IMR-90 (cell line): ENCODE measurements around the gene PHF21B.

Experiments used
- BHLHE40 ChIP-seq: fragments of 150-350 bp; IDR thresholded peaks from 2 replicates; pipeline ENCODE4 v1.6.1; 2016; ENCODE audit warnings: mild to moderate bottlenecking, low read depth, low read length
- CEBPB ChIP-seq: IDR thresholded peaks from 2 replicates; pipeline ENCODE4 v1.6.1; 2012; ENCODE audit warnings: low read depth, low read length, improper control_type of control experiment
- CTCF ChIP-seq: conservative IDR thresholded peaks from 2 replicates; pipeline ENCODE4 v1.5.1; 2012; ENCODE audit warnings: mild to moderate bottlenecking, low read depth, low read length, improper control_type of control experiment
- ELK1 ChIP-seq: fragments of 150-350 bp; IDR thresholded peaks from 2 replicates; pipeline ENCODE4 v1.6.1; 2016; ENCODE audit warnings: low read depth, mild to moderate bottlenecking, low read length, moderate library complexity, borderline replicate concordance
- FOS ChIP-seq: fragments of 150-350 bp; IDR thresholded peaks from 2 replicates; pipeline ENCODE4 v1.6.1; 2016; ENCODE audit warnings: low read depth, low read length
- MAFK ChIP-seq: IDR thresholded peaks from 2 replicates; pipeline ENCODE4 v1.6.1; 2012; ENCODE audit warnings: low read depth, low read length, improper control_type of control experiment
- NFE2L2 ChIP-seq: fragments of 150-350 bp; IDR thresholded peaks from 2 replicates; pipeline ENCODE4 v1.6.1; 2016; ENCODE audit warnings: low read depth, mild to moderate bottlenecking, low read length
- POLR2A ChIP-seq: IDR thresholded peaks from 2 replicates; pipeline ENCODE4 v1.6.1; 2012; ENCODE audit warnings: mild to moderate bottlenecking, low read depth, low read length
- RAD21 ChIP-seq: IDR thresholded peaks from 2 replicates; pipeline ENCODE4 v1.6.1; 2012; ENCODE audit warnings: low read length, improper control_type of control experiment
- RCOR1 ChIP-seq: IDR thresholded peaks from 2 replicates; pipeline ENCODE4 v1.6.1; 2012; ENCODE audit warnings: mild to moderate bottlenecking, low read length, improper control_type of control experiment; ENCODE audit not compliant: insufficient replicate concordance
- RFX5 ChIP-seq: IDR thresholded peaks from 2 replicates; pipeline ENCODE4 v1.8.0; 2012; ENCODE audit warnings: low read depth, mild to moderate bottlenecking, low read length, moderate library complexity
- SMC3 ChIP-seq: fragments of 150-350 bp; IDR thresholded peaks from 2 replicates; pipeline ENCODE4 v1.6.1; 2016; ENCODE audit warnings: low read depth, mild to moderate bottlenecking, antibody characterized with exemption, low read length, moderate library complexity
- USF2 ChIP-seq: fragments of 150-350 bp; IDR thresholded peaks from 2 replicates; pipeline ENCODE4 v1.6.1; 2017; ENCODE audit warnings: mild to moderate bottlenecking, antibody characterized with exemption, low read length, low read depth

- no peak for TF ChIP-seq CTCF
- TF ChIP-seq POLR2A: no peak
- no peak for TF ChIP-seq RAD21
- TF ChIP-seq FOS: no peak
- no peak for TF ChIP-seq USF2
- no peak for TF ChIP-seq NFE2L2
- no peak for TF ChIP-seq CEBPB
- no peak for TF ChIP-seq BHLHE40
- TF ChIP-seq RCOR1: no peak
- no peak for TF ChIP-seq RFX5
- no peak for TF ChIP-seq MAFK
- TF ChIP-seq ELK1: no peak
- no peak for TF ChIP-seq SMC3
These were observed 37.5 kb upstream of the PHF21B start for GRCh38 chr22:45047260-45047659.
